ENCODE results near the gene RNF10.

RNF10 gene

DNA sequence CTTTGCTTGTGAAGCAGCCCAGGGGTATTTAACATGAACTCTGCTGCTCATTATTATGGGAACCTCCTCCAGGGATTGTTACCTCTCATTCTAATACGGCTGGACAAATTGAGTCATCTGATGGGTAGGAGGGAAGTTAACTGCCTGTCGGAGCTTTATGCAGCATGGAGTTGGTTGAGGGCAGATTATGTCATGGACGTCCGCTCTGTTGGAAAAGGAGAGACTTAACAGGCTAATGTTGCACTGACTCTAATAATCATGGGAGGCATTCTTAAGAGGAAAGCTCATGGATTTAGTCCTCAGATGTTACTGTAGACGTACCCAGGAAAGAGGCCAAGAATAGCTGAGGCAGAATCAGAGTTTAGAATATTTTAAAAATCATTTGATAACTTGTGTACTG is 37.1 kb downstream of the RNF10 start:
- Histone ChIP-seq H3K27me3 (ENCODE audit: control insufficient read depth in 5 of 5, insufficient read depth in 4 of 5, low read length in 5 of 5) (no peaks in the 10 kb centered on the region), H3K4me3 (ENCODE audit: low read depth in 1 of 5, low read length in 5 of 5) (no peak overlapping the region), H3K27ac (ENCODE audit: low read depth, low read length) (no peak overlapping the region), H3K4me1 (ENCODE audit: control insufficient read depth in 5 of 5, insufficient read depth in 5 of 5, low read length in 5 of 5) (peaks cover 0 to 17% (median 13%) of the 10 kb centered on the region in 5 donors), H3K36me3 (ENCODE audit: control insufficient read depth in 5 of 5, insufficient read depth in 5 of 5, low read length in 5 of 5) (peaks cover 25 to 97% (median 80%) of the 10 kb centered on the region in 5 donors), H3K9ac (ENCODE audit: low read length in 5 of 5) (no peak overlapping the region), H3K9me3 (ENCODE audit: control insufficient read depth in 5 of 5, low read length in 5 of 5) (no peaks in the 10 kb centered on the region)

DNA sequence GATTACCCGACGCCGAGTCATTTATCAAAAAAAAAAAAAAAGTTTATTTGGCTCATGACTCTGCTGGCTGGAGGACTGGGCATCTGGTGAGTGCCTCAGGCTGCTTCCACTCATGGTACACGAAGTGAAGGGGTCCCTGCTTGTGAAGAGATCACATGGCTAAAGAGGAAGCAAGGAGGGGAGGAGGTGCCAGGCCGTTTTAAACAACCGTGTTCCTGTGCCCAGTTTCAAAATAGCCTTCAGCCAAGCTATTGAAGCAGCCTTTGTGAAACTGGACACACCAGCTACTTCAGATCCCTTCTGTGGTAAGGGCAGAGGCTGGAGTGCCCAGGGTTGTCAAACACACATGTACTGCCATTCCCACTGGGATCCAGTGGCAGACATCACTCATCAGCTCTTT is 39.4 kb downstream of the RNF10 start:
- Histone ChIP-seq H3K4me3 (ENCODE audit: low read depth in 1 of 5, low read length in 5 of 5) (no peak overlapping the region), H3K9ac (ENCODE audit: low read length in 5 of 5) (peak overlapping the region in 1 of 5 donors; percentile 22), H3K9me3 (ENCODE audit: control insufficient read depth in 5 of 5, low read length in 5 of 5) (no peaks in the 10 kb centered on the region), H3K27me3 (ENCODE audit: control insufficient read depth in 5 of 5, insufficient read depth in 4 of 5, low read length in 5 of 5) (no peaks in the 10 kb centered on the region), H3K27ac (ENCODE audit: low read depth, low read length) (peak overlapping the region; percentile 68), H3K36me3 (ENCODE audit: control insufficient read depth in 5 of 5, insufficient read depth in 5 of 5, low read length in 5 of 5) (peaks cover 29 to 97% (median 85%) of the 10 kb centered on the region in 5 donors), H3K4me1 (ENCODE audit: control insufficient read depth in 5 of 5, insufficient read depth in 5 of 5, low read length in 5 of 5) (peaks cover 0 to 17% (median 13%) of the 10 kb centered on the region in 5 donors)

DNA sequence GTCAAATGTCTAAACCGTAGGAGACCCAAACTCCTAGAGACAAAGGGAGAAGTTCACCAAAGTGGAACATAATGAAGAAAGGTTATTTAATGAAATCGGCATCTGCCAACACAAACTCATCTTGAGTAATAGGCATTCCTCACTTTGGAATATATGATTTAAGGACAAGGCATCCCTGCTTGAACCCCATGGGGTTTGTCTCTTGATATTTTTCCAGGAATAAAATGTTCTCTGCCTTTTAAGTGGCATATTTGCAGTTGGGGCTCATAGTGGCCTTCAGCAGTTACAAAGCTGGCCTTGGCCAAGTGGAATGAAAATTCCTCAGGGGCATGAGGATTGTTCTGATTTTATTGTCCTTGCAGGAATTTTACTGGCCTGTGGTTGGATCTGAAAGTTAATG is 40.0 kb downstream of the RNF10 start:
- H3K9ac ChIP-seq (ENCODE audit: low read length in 5 of 5), result no peak overlapping the region
- H3K27ac ChIP-seq (ENCODE audit: low read depth, low read length), result peak overlapping the region; percentile 68

GRCh38 chr12:120579179-120579578 is 45.0 kb downstream of the RNF10 start:
- no peak overlapping the region for H3K27ac ChIP-seq (ENCODE audit: low read depth, low read length)
- peaks cover 5 to 36% (median 31%) of the 10 kb centered on the region in 5 donors for H3K4me1 ChIP-seq (ENCODE audit: control insufficient read depth in 5 of 5, insufficient read depth in 5 of 5, low read length in 5 of 5)
- H3K27me3 ChIP-seq (ENCODE audit: control insufficient read depth in 5 of 5, insufficient read depth in 4 of 5, low read length in 5 of 5), result no peaks in the 10 kb centered on the region
- no peak overlapping the region for H3K4me3 ChIP-seq (ENCODE audit: low read depth in 1 of 5, low read length in 5 of 5)
- H3K36me3 ChIP-seq (ENCODE audit: control insufficient read depth in 5 of 5, insufficient read depth in 5 of 5, low read length in 5 of 5), result peaks cover 16 to 57% (median 49%) of the 10 kb centered on the region in 5 donors
- H3K9ac ChIP-seq (ENCODE audit: low read length in 5 of 5), result no peak overlapping the region
- no peaks in the 10 kb centered on the region for H3K9me3 ChIP-seq (ENCODE audit: control insufficient read depth in 5 of 5, low read length in 5 of 5)

More for the DNA sequence above, 40.0 kb downstream of the RNF10 start:
- no peak overlapping the region for H3K4me3 ChIP-seq (ENCODE audit: low read depth in 1 of 5, low read length in 5 of 5)
- peaks cover 29 to 97% (median 85%) of the 10 kb centered on the region in 5 donors for H3K36me3 ChIP-seq (ENCODE audit: control insufficient read depth in 5 of 5, insufficient read depth in 5 of 5, low read length in 5 of 5)
- H3K9me3 ChIP-seq (ENCODE audit: control insufficient read depth in 5 of 5, low read length in 5 of 5), result no peaks in the 10 kb centered on the region
- peaks cover 0 to 17% (median 13%) of the 10 kb centered on the region in 5 donors for H3K4me1 ChIP-seq (ENCODE audit: control insufficient read depth in 5 of 5, insufficient read depth in 5 of 5, low read length in 5 of 5)
- H3K27me3 ChIP-seq (ENCODE audit: control insufficient read depth in 5 of 5, insufficient read depth in 4 of 5, low read length in 5 of 5), result no peaks in the 10 kb centered on the region

DNA sequence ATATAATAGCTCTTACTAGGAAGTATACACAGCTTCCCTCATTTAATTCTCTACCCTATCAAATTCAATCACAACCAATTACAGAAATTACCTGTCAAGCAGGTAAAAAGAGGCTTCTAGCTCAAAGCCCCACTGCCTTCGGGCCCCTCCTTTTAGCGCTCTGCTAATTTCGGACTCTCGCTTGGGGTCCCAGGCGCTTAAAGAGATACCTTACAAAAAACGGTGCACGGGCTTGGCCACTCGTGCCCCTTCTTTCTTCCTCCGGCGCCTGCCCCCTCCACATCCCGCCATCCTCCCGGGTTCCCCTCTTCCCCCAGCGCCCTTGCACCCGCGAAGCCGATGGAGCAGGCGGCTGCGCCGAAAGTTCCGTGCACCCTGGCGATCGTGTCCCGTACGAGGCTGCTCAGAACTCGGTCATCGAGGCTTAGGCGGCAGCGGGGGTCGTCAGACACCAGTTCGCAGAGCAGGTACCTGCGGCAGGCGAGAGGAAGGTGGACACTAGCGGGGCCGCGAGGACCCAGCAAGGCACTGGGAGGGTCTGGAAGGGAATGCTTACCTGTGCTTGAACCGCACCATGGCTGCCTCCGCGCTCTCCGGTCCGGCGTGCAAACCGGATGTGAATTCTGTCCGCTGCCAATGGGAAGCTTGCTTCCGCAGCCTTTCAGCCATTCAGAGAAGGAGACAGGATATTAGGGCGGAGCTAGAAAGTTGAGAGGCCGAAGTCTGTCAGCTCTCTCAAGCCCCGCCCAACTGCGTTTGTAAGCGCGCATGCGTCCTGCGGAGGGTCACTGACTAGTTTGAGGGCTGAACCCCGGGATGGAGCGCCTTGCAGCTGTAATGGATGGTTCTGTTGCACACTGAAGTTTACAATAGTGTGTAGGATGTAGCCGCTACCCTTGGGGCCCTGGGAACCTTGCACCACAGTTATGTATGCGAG is 46.9 kb downstream of the RNF10 start, which contains the start of gene POP5:
Gene POP5, minus strand, starts transcription at position 616 of the 937 bp plus-strand sequence. Its CDS starts 40 bp downstream, at position 576.
- no peaks in the 10 kb centered on the region for H3K27me3 ChIP-seq (ENCODE audit: control insufficient read depth in 5 of 5, insufficient read depth in 4 of 5, low read length in 5 of 5)
- H3K9me3 ChIP-seq (ENCODE audit: control insufficient read depth in 5 of 5, low read length in 5 of 5), result no peaks in the 10 kb centered on the region
- H3K36me3 ChIP-seq (ENCODE audit: control insufficient read depth in 5 of 5, insufficient read depth in 5 of 5, low read length in 5 of 5), result peaks cover 13 to 38% (median 36%) of the 10 kb centered on the region in 5 donors
- H3K27ac ChIP-seq (ENCODE audit: low read depth, low read length), result peak within 1 kb of the TSS; percentile 70
- H3K4me1 ChIP-seq (ENCODE audit: control insufficient read depth in 5 of 5, insufficient read depth in 5 of 5, low read length in 5 of 5), result peaks cover 5 to 39% (median 34%) of the 10 kb centered on the region in 5 donors
- peak within 1 kb of the TSS; percentile 95 to 99 (median 97) for H3K4me3 ChIP-seq (ENCODE audit: low read depth in 1 of 5, low read length in 5 of 5)
- H3K9ac ChIP-seq (ENCODE audit: low read length in 5 of 5), result peak within 1 kb of the TSS in 4 of 5 donors; percentile 71 to 86 (median 78)

DNA sequence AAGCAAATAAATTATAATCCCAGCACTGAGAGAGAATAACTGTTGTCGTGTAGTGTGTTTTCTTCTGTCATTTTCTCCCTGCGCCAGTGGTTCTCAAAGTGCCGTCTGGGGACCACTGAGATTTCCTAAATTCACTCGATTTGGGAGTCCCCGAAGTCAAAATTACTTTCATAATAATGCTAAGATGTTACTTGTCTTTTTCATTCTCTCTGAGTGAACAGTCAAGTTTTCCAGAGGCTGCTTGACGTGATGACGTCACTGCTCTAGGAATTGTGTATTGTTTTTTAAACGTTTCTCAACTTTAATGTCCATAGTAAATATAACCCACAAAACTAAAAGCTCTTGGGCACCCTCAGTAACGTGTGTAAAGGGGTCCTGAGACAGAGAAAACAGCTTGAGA is 47.8 kb downstream of the RNF10 start:
- Histone ChIP-seq H3K9ac (ENCODE audit: low read length in 5 of 5) (peak overlapping the region in 4 of 5 donors; percentile 43 to 75 (median 68)), H3K9me3 (ENCODE audit: control insufficient read depth in 5 of 5, low read length in 5 of 5) (no peaks in the 10 kb centered on the region), H3K36me3 (ENCODE audit: control insufficient read depth in 5 of 5, insufficient read depth in 5 of 5, low read length in 5 of 5) (peaks cover 9 to 28% (median 26%) of the 10 kb centered on the region in 5 donors), H3K27ac (ENCODE audit: low read depth, low read length) (peak overlapping the region; percentile 70), H3K27me3 (ENCODE audit: control insufficient read depth in 5 of 5, insufficient read depth in 4 of 5, low read length in 5 of 5) (no peaks in the 10 kb centered on the region), H3K4me3 (ENCODE audit: low read depth in 1 of 5, low read length in 5 of 5) (peak overlapping the region; percentile 95 to 99 (median 97)), H3K4me1 (ENCODE audit: control insufficient read depth in 5 of 5, insufficient read depth in 5 of 5, low read length in 5 of 5) (peaks cover 5 to 39% (median 34%) of the 10 kb centered on the region in 5 donors)

GRCh38 chr12:120583478-120584030 is 49.4 kb downstream of the RNF10 start:
- Histone ChIP-seq H3K9ac (ENCODE audit: low read length in 5 of 5) (peak overlapping the region in 1 of 5 donors; percentile 10), H3K36me3 (ENCODE audit: control insufficient read depth in 5 of 5, insufficient read depth in 5 of 5, low read length in 5 of 5) (peaks cover 4 to 13% (median 11%) of the 10 kb centered on the region in 5 donors), H3K27ac (ENCODE audit: low read depth, low read length) (no peak overlapping the region), H3K27me3 (ENCODE audit: control insufficient read depth in 5 of 5, insufficient read depth in 4 of 5, low read length in 5 of 5) (no peaks in the 10 kb centered on the region), H3K9me3 (ENCODE audit: control insufficient read depth in 5 of 5, low read length in 5 of 5) (no peaks in the 10 kb centered on the region), H3K4me3 (ENCODE audit: low read depth in 1 of 5, low read length in 5 of 5) (peak overlapping the region; percentile 7 to 45 (median 23)), H3K4me1 (ENCODE audit: control insufficient read depth in 5 of 5, insufficient read depth in 5 of 5, low read length in 5 of 5) (peaks cover 5 to 39% (median 34%) of the 10 kb centered on the region in 5 donors)

DNA sequence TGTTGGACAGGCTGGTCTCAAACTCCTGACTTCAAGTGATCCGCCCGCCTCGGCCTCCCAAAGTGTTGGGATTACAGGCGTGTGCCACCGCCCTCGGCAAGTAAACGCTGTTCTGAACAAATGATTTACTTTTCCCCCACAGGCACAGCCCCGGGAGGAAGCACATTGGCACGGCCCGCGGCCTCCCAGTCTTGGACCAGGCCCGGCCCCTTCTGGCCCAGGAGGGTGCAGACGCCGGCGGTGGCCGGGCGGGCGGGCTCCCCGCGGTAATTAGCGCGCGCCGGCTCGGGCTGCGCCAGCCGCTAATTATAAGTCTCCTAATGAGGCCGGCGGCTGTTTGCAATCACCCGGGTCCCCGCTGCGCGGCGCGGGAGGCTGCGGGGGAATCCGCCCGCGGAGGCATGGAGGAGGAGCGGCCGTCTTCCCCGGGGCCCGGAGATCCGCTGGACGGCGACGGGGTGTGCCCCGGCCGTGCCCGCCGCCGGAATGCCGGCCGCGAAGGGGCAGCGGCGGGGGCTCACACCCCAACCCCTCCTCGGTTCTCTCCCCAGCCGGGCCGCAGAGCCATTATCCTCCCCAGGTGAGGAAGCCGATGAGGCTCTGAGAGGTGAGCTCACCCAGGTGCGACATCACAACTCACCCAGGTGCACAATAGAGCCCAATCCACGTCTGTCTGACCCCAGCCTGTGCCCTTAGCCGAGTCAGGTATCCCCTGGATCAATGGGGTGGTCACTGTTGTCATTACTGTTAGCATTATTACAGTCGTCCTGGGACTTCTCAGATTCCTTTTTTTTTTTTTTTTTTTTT is 50.4 kb downstream of the RNF10 start:
- H3K9ac ChIP-seq (ENCODE audit: low read length in 5 of 5), result peak overlapping the region in 2 of 5 donors; percentile 53 to 62
- no peaks in the 10 kb centered on the region for H3K9me3 ChIP-seq (ENCODE audit: control insufficient read depth in 5 of 5, low read length in 5 of 5)
- H3K4me1 ChIP-seq (ENCODE audit: control insufficient read depth in 5 of 5, insufficient read depth in 5 of 5, low read length in 5 of 5), result peaks cover 5 to 39% (median 34%) of the 10 kb centered on the region in 5 donors
- H3K36me3 ChIP-seq (ENCODE audit: control insufficient read depth in 5 of 5, insufficient read depth in 5 of 5, low read length in 5 of 5), result peaks cover under 1 to 3% (median 1%) of the 10 kb centered on the region in 5 donors
- H3K27ac ChIP-seq (ENCODE audit: low read depth, low read length), result no peak overlapping the region
- H3K27me3 ChIP-seq (ENCODE audit: control insufficient read depth in 5 of 5, insufficient read depth in 4 of 5, low read length in 5 of 5), result no peaks in the 10 kb centered on the region
- peak overlapping the region; percentile 6 to 61 (median 33) for H3K4me3 ChIP-seq (ENCODE audit: low read depth in 1 of 5, low read length in 5 of 5)

GRCh38 chr12:120586206-120586605 is 52.0 kb downstream of the RNF10 start:
- H3K27me3 ChIP-seq (ENCODE audit: control insufficient read depth in 5 of 5, insufficient read depth in 4 of 5, low read length in 5 of 5), result no peaks in the 10 kb centered on the region
- H3K9ac ChIP-seq (ENCODE audit: low read length in 5 of 5), result no peak overlapping the region
- H3K36me3 ChIP-seq (ENCODE audit: control insufficient read depth in 5 of 5, insufficient read depth in 5 of 5, low read length in 5 of 5), result no peaks in the 10 kb centered on the region
- no peak overlapping the region for H3K27ac ChIP-seq (ENCODE audit: low read depth, low read length)
- peaks cover 2 to 29% (median 25%) of the 10 kb centered on the region in 5 donors for H3K4me1 ChIP-seq (ENCODE audit: control insufficient read depth in 5 of 5, insufficient read depth in 5 of 5, low read length in 5 of 5)
- no peak overlapping the region for H3K4me3 ChIP-seq (ENCODE audit: low read depth in 1 of 5, low read length in 5 of 5)
- no peaks in the 10 kb centered on the region for H3K9me3 ChIP-seq (ENCODE audit: control insufficient read depth in 5 of 5, low read length in 5 of 5)
